ENCODE data around the gene RGS3. TPM values are rescaled to one million over a fixed set of nuclear protein-coding genes. Genes with fewer than 3 reads are reported as not detected.

Gene RGS3
- polyA plus RNA-seq, 1 of the 3 experiments (the other 2 are of a cell fraction), result 50.6 TPM

GRCh38 chr9:113536483-113537228, 73.1 kb downstream of the RGS3 start:
- Histone ChIP-seq H2AFZ (ENCODE audit: low read depth) (no peak overlapping the region), H3K4me3 (ENCODE audit: low read depth in 2 of 2, low read length in 1 of 2) (no peak overlapping the region), H3K27me3 (ENCODE audit: insufficient read depth) (no peaks in the 10 kb centered on the region), H3K9me3 (no peaks in the 10 kb centered on the region), H3K27ac (ENCODE audit: low read depth in 2 of 2, low read length in 1 of 2) (peak overlapping the region in 1 of 2 experiments; percentile 44; a peak in 1 of 4 replicates), H3K79me2 (ENCODE audit: insufficient read depth) (no peaks in the 10 kb centered on the region), H3K9me2 (no peaks in the 10 kb centered on the region), H3F3A (replicated peaks; ENCODE audit: insufficient read depth) (no peaks in the 10 kb centered on the region), H3K36me3 (replicated peaks in 1 of 2; ENCODE audit: control insufficient read depth in 1 of 2, insufficient read depth in 2 of 2, low read length in 1 of 2) (no peaks in the 10 kb centered on the region), H3K9ac (no peak overlapping the region), H4K20me1 (ENCODE audit: insufficient read depth) (no peaks in the 10 kb centered on the region), H3K4me1 (ENCODE audit: control insufficient read depth in 1 of 2, insufficient read depth in 2 of 2, low read depth in 1 of 2, low read length in 1 of 2) (peaks cover 0 to 36% of the 10 kb centered on the region in 2 experiments; a peak in 1 of 4 replicates), H3K4me2 (no peak overlapping the region)
- ChIA-PET POLR2A (interaction anchor here (1.1 kb wide), 1 partner anchor 126 kb away, joined by 5 read pairs; the partner anchor contains the start of genes C9orf43 and POLE3), CTCF (interaction anchor here (1.0 to 1.6 kb wide), 3 partner anchors 51 to 119 kb away, joined by 3 to 6 read pairs (median 3); no protein-coding TSS in a partner anchor)
- TF ChIP-seq MXI1 (IDR thresholded peaks at IDR 0.05; ENCODE audit: low read depth, low read length) (no peak), POLR2AphosphoS5 (IDR thresholded peaks at IDR 0.05; ENCODE audit: low read depth, low read length) (no peak), USF2 (IDR thresholded peaks at IDR 0.05; ENCODE audit: borderline replicate concordance, low read depth, low read length) (no peak), RXRA (IDR thresholded peaks at IDR 0.05; ENCODE audit: borderline replicate concordance, low read depth) (no peak), ELF1 (IDR thresholded peaks at IDR 0.05) (no peak), FOSL2 (IDR thresholded peaks at IDR 0.05; ENCODE audit: borderline replicate concordance, low read depth) (no peak), TAF1 (IDR thresholded peaks at IDR 0.05; ENCODE audit: borderline replicate concordance, low read depth, low read length) (no peak)
- 91% methylated on average over 19 of the region's 21 CpGs for WGBS (ENCODE audit: low lambda C conversion rate)
- peak; percentile 33 for DNase-seq

- Histone ChIP-seq H3K4me1 (ENCODE audit: control insufficient read depth in 1 of 2, insufficient read depth in 2 of 2, low read depth in 1 of 2, low read length in 1 of 2) (peaks cover 0 to 36% of the 10 kb centered on the region in 2 experiments; a peak in 1 of 4 replicates), H3K27ac (ENCODE audit: low read depth in 2 of 2, low read length in 1 of 2) (peak overlapping the region in 1 of 2 experiments; percentile 44; a peak in 1 of 4 replicates), H3F3A (replicated peaks; ENCODE audit: insufficient read depth) (no peaks in the 10 kb centered on the region), H3K9ac (no peak overlapping the region), H4K20me1 (ENCODE audit: insufficient read depth) (no peaks in the 10 kb centered on the region), H3K36me3 (replicated peaks in 1 of 2; ENCODE audit: control insufficient read depth in 1 of 2, insufficient read depth in 2 of 2, low read length in 1 of 2) (no peaks in the 10 kb centered on the region), H3K4me2 (no peak overlapping the region), H3K9me2 (no peaks in the 10 kb centered on the region), H3K4me3 (ENCODE audit: low read depth in 2 of 2, low read length in 1 of 2) (no peak overlapping the region), H3K9me3 (no peaks in the 10 kb centered on the region), H2AFZ (ENCODE audit: low read depth) (no peak overlapping the region), H3K27me3 (ENCODE audit: insufficient read depth) (no peaks in the 10 kb centered on the region), H3K79me2 (ENCODE audit: insufficient read depth) (no peaks in the 10 kb centered on the region)
- ChIA-PET POLR2A (interaction anchor here (1.1 kb wide), 1 partner anchor 127 kb away, joined by 5 read pairs; the partner anchor contains the start of genes C9orf43 and POLE3), CTCF (interaction anchor here (0.7 to 1.6 kb wide), 2 partner anchors 91 to 303 kb away, joined by 3 to 5 read pairs; no protein-coding TSS in a partner anchor)
- DNase-seq, result peak; percentile 42
- 95% methylated on average over 6 of the region's 7 CpGs for WGBS (ENCODE audit: low lambda C conversion rate)
- TF ChIP-seq FOSL2 (IDR thresholded peaks at IDR 0.05; ENCODE audit: borderline replicate concordance, low read depth), result no peak
- TF ChIP-seq IRF3 (IDR thresholded peaks at IDR 0.05; ENCODE audit: low read depth, low read length), result no peak
- TF ChIP-seq REST (IDR thresholded peaks at IDR 0.05; ENCODE audit: low read depth, low read length), result no peak
- TF ChIP-seq POLR2AphosphoS5 (IDR thresholded peaks at IDR 0.05; ENCODE audit: low read depth, low read length), result no peak
Measured at GRCh38 chr9:113537229-113537810, 73.8 kb downstream of the RGS3 start.
